OCI-LY3 (cell line): ENCODE data around the gene ACIN1.

Source experiments
- EZH2phosphoT487 ChIP-seq: fragments of 200-600 bp; shearing (Covaris generic); IDR thresholded peaks from 2 replicates; pipeline ENCODE4 v1.6.1; 2018; ENCODE audit warnings: antibody characterized with exemption, mixed run types, low read depth
- TF ChIP-seq, protein P1 (sequence below): fragments of 200-600, 300-600 bp; sonication (generic); IDR thresholded peaks from 2 replicates; pipeline ENCODE4 v1.5.1; 2014; ENCODE audit warnings: antibody characterized with exemption, low read length, low read depth

DNA sequence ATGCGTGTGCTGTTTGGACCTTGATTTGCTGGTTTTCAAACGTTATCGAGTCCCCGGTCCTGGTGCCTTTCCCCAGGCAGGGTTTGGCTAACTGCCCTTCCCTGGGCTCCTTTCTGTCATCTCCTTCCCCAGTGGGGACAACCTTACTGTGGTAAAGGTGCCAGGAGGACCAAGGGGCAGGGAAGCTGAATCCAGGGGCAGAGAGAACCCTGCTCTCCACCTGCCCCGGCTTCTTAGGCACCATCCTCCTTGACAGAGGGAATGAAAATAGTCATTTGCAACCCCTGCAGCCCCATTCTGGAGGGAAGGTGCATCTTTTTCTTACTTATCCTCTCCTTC lies 19.2 kb upstream of the ACIN1 start:
- TF ChIP-seq, protein P1, sequence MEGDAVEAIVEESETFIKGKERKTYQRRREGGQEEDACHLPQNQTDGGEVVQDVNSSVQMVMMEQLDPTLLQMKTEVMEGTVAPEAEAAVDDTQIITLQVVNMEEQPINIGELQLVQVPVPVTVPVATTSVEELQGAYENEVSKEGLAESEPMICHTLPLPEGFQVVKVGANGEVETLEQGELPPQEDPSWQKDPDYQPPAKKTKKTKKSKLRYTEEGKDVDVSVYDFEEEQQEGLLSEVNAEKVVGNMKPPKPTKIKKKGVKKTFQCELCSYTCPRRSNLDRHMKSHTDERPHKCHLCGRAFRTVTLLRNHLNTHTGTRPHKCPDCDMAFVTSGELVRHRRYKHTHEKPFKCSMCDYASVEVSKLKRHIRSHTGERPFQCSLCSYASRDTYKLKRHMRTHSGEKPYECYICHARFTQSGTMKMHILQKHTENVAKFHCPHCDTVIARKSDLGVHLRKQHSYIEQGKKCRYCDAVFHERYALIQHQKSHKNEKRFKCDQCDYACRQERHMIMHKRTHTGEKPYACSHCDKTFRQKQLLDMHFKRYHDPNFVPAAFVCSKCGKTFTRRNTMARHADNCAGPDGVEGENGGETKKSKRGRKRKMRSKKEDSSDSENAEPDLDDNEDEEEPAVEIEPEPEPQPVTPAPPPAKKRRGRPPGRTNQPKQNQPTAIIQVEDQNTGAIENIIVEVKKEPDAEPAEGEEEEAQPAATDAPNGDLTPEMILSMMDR, result no peak
- no peak for TF ChIP-seq EZH2phosphoT487
